Body of pancreas (tissue), 4 donors: ENCODE results near the gene SERINC2. TPM values are rescaled to one million over a fixed set of nuclear protein-coding genes. Genes with fewer than 3 reads are reported as not detected.
"Not testable (repeated sequence)": the region's sequence is repeated elsewhere in the genome, so short reads cannot be mapped to it uniquely, and the experiment has no call there.

ENCODE experiments used
- ATAC-seq: fragments of 150-250 bp; one replicate; pipeline ENCODE4 v1.9.1; 2016
- DNase-seq, 4 donors: peaks; one replicate each; pipeline ENCODE4 v3.0.0-alpha.2; 2019
- H3K27ac ChIP-seq, 4 donors: fragments of 200-600 bp; sonication (generic); 1 replicate in 3 of 4; 2 replicates in 1 of 4; pipeline versions ENCODE4 v1.5.1 to v1.6.1; 2016 to 2019; ENCODE audit warnings: mild to moderate bottlenecking in 1 of 4, mixed read lengths in 1 of 4, moderate library complexity in 1 of 4
- H3K27me3 ChIP-seq, 2 donors: fragments of 200-600 bp; sonication (generic); one replicate each; pipeline ENCODE4 v1.6.0; 2016; ENCODE audit warnings: mild to moderate bottlenecking in 1 of 2
- H3K36me3 ChIP-seq, 2 donors: fragments of 200-600 bp; sonication (generic); replicated peaks in 1 of 2; 2 replicates each; pipeline ENCODE4 v1.5.1; 2016; ENCODE audit warnings: low read depth in 2 of 2; ENCODE audit not compliant: insufficient read depth in 1 of 2
- H3K4me1 ChIP-seq: fragments of 200-600 bp; sonication (generic); one replicate; pipeline ENCODE4 v1.6.0; 2016
- H3K4me3 ChIP-seq, 2 donors: fragments of 200-600 bp; sonication (generic); 1 replicate in 1 of 2; 2 replicates in 1 of 2; pipeline ENCODE4 v1.5.1; 2016 to 2019
- H3K9me3 ChIP-seq, 3 donors: fragments of 200-600 bp; sonication (generic); 1 replicate in 2 of 3; 2 replicates in 1 of 3; pipeline ENCODE4 v1.5.1; 2016
- CTCF ChIP-seq, 7 experiments: fragments of 450-650 bp in 4 of 7; fragments of 200-600 bp in 3 of 7; sonication (generic) in 3 of 7; IDR thresholded peaks; one replicate each; pipeline ENCODE4 v1.5.1; 2016 to 2019; ENCODE audit warnings: antibody characterized with exemption in 7 of 7
- POLR2A ChIP-seq, 3 donors: fragments of 450-650 bp; IDR thresholded peaks; one replicate each; pipeline ENCODE4 v1.6.1; 2016; ENCODE audit warnings: antibody characterized with exemption in 3 of 3, mild to moderate bottlenecking in 2 of 3
- WGBS, 2 donors: methylation state at CpG; one replicate each; pipeline ENCODE4 v1.1.5; 2017; 5-methylcytosine and 5-hydroxymethylcytosine counted together
- intact Hi-C: fragments of 100-400 bp; cut with DNase I; formaldehyde crosslinking; loops from one replicate; pipeline ENCODE4 v1.15.1; 2023
- total RNA-seq, 2 donors: library from RNA; depleted of rRNA; stranded (reverse); fragments of >200 nt; gene quantifications; one replicate each; pipeline ENCODE4 v1.1.0, GENCODE V29; 2016

Gene SERINC2
- total RNA-seq, 2 donors from 2014 or later: 14.5 to 41.2 TPM

- intact Hi-C loops: no loop called here
- WGBS, 2 donors: 77 to 82% methylated on average over 5 of the region's 5 CpGs
- H3K4me1 ChIP-seq: no peaks in the 10 kb centered on the region
- no peaks in the 10 kb centered on the region for H3K36me3 ChIP-seq
- H3K27ac ChIP-seq: no peak overlapping the region
- no peaks in the 10 kb centered on the region for H3K27me3 ChIP-seq
- H3K4me3 ChIP-seq: no peak overlapping the region
- DNase-seq: no peak
- peaks cover 0 to 21% (median 0%) of the 10 kb centered on the region in 3 donors for H3K9me3 ChIP-seq
- ATAC-seq: no peak
- TF ChIP-seq POLR2A (IDR thresholded peaks at IDR 0.05): no peak
- TF ChIP-seq CTCF (IDR thresholded peaks at IDR 0.05): no peak
These were observed 45.4 kb downstream of the SERINC2 start for GRCh38 chr1:31458287-31458896.

GRCh38 chr1:31460027-31460426 lies 47.0 kb downstream of the SERINC2 start:
- intact Hi-C loops: no loop called here
- DNase-seq: no peak
- H3K4me3 ChIP-seq: no peak overlapping the region
- 47 to 48% methylated on average over 6 of the region's 6 CpGs for WGBS, 2 donors
- H3K27me3 ChIP-seq: no peaks in the 10 kb centered on the region
- no peaks in the 10 kb centered on the region for H3K36me3 ChIP-seq
- peak in 2 of 7 experiments; percentile 9 to 10 for TF ChIP-seq CTCF (IDR thresholded peaks at IDR 0.05)
- no peak for TF ChIP-seq POLR2A (IDR thresholded peaks at IDR 0.05)
- no peaks in the 10 kb centered on the region for H3K4me1 ChIP-seq
- H3K9me3 ChIP-seq: peaks cover 0 to 17% (median 0%) of the 10 kb centered on the region in 3 donors
- H3K27ac ChIP-seq: no peak overlapping the region
- no peak for ATAC-seq

GRCh38 chr1:31467005-31467674 lies 54.1 kb downstream of the SERINC2 start:
- H3K4me1 ChIP-seq: peaks cover 11% of the 10 kb centered on the region
- intact Hi-C loops: no loop called here
- ATAC-seq (no peak), DNase-seq (no peak)
- 74 to 79% methylated on average over 4 of the region's 4 CpGs for WGBS, 2 donors
- TF ChIP-seq POLR2A (IDR thresholded peaks at IDR 0.05): no peak
- TF ChIP-seq CTCF (IDR thresholded peaks at IDR 0.05): no peak
- H3K36me3 ChIP-seq: no peaks in the 10 kb centered on the region
- H3K27ac ChIP-seq: no peak overlapping the region
- no peak overlapping the region for H3K4me3 ChIP-seq
- H3K9me3 ChIP-seq: no peaks in the 10 kb centered on the region
- no peaks in the 10 kb centered on the region for H3K27me3 ChIP-seq

GRCh38 chr1:31470794-31471315 lies 57.8 kb downstream of the SERINC2 start:
- TF ChIP-seq CTCF (IDR thresholded peaks at IDR 0.05) (no peak), POLR2A (IDR thresholded peaks at IDR 0.05) (no peak)
- H3K27ac ChIP-seq: peak overlapping the region in 2 of 4 donors; percentile 61 to 76
- H3K4me3 ChIP-seq: no peak overlapping the region
- H3K36me3 ChIP-seq: no peaks in the 10 kb centered on the region
- intact Hi-C loops: no loop called here
- no peak for ATAC-seq
- H3K9me3 ChIP-seq: no peaks in the 10 kb centered on the region
- DNase-seq: no peak
- peaks cover 15% of the 10 kb centered on the region for H3K4me1 ChIP-seq
- H3K27me3 ChIP-seq: no peaks in the 10 kb centered on the region
- 89 to 93% methylated on average over 11 of the region's 11 CpGs for WGBS, 2 donors

- 70% methylated on average over 8 of the region's 8 CpGs for WGBS, 2 donors
- H3K27ac ChIP-seq: peak overlapping the region; percentile 15 to 76 (median 43)
- H3K36me3 ChIP-seq, H3K27me3 ChIP-seq, H3K9me3 ChIP-seq, intact Hi-C loops, H3K4me3 ChIP-seq: not testable (repeated sequence)
- ATAC-seq: peak; percentile 86
- peak; percentile 70 to 90 (median 81) for DNase-seq
- peaks cover 15% of the 10 kb centered on the region for H3K4me1 ChIP-seq
These were observed 58.7 kb downstream of the SERINC2 start for GRCh38 chr1:31471452-31472313.

GRCh38 chr1:31472314-31472651 lies 59.3 kb downstream of the SERINC2 start:
- H3K36me3 ChIP-seq, H3K9me3 ChIP-seq, H3K4me3 ChIP-seq, intact Hi-C loops, DNase-seq, ATAC-seq, H3K27me3 ChIP-seq: not testable (repeated sequence)
- H3K4me1 ChIP-seq: peaks cover 15% of the 10 kb centered on the region
- 70 to 94% methylated on average over 4 of the region's 4 CpGs for whole genome bisulfite sequencing, 2 donors
- peak overlapping the region in 2 of 4 donors; percentile 25 to 76 for H3K27ac ChIP-seq

- 100% methylated on average over 1 of the region's 1 CpG for WGBS, 2 donors
- H3K27me3 ChIP-seq, intact Hi-C loops, ATAC-seq, H3K9me3 ChIP-seq, DNase-seq, H3K36me3 ChIP-seq, H3K4me3 ChIP-seq, H3K27ac ChIP-seq: not testable (repeated sequence)
- peaks cover 15% of the 10 kb centered on the region for H3K4me1 ChIP-seq
These were observed 59.7 kb downstream of the SERINC2 start for GRCh38 chr1:31472673-31473072.
